Measurements from ENCODE around the gene SRP14. TPM values are rescaled to one million over a fixed set of nuclear protein-coding genes. Genes with fewer than 3 reads are reported as not detected.
"Not testable (repeated sequence)": the region's sequence is repeated elsewhere in the genome, so short reads cannot be mapped to it uniquely, and the experiment has no call there.

The SRP14 gene
- polyA plus RNA-seq, 4 donors, result 477 to 639 (median 543) TPM

DNA sequence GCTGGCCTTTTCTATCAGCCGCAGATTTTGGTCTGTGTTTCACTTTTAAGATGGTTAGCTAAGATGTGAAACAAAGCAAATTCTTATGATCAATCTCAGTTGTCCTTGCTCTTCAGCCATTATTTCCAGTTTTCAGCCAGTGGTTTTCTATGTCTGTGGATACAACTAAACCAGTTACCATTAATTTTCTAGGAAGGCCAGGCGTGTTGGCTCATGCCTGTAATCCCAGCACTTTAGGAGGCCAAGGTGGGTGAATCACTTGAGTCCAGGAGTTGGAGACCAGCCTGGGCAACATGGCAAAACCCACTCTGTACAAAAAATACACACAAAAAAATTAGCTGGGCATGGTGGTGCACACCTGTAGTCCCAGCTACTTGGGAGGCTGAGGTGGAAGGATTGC lies 42.8 kb downstream of the SRP14 start:
- DNase-seq (ENCODE audit: low read depth in 4 of 4, low spot score in 3 of 4), result not testable (repeated sequence)

DNA sequence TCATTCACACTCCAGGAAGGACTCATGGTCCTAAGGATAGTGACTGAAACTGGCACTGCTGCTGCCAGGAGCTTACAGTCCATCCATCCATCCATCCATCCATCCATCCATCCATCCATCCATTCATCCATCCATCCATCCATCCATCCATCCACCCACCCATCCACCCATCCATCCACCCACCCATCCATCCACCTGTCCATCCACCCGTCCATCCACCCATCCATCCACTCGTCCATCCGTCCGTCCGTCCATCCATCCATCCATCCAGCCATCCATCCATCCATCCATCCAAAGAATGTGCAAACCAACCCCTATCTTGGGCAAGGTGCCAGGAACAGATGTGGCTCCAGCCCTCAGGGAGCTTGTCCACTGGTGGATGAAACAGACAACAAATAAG lies 46.0 kb downstream of the SRP14 start:
- DNase-seq (ENCODE audit: low read depth in 4 of 4, low spot score in 3 of 4), result not testable (repeated sequence)

DNA sequence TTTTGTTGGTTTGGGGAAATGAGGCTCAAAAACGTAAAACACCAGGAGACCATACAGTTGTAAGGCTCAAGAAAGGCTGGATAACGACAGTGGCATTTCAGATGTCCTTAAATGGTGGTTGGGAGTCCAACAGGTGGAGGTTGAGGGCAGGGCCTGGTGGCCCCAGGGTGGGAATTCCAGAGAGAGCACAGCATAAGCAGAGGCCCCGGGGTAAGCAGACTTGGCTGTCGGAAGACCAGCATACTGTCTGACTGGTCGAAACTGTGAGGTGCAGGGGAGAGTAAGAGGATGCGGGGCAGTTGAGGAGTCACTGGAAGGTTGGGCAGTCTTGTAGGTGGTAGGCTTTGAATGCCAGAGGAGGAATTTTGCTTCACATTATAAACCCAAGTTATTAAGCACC lies 48.3 kb downstream of the SRP14 start:
- DNase-seq (ENCODE audit: low read depth in 4 of 4, low spot score in 3 of 4), result no peak

DNA sequence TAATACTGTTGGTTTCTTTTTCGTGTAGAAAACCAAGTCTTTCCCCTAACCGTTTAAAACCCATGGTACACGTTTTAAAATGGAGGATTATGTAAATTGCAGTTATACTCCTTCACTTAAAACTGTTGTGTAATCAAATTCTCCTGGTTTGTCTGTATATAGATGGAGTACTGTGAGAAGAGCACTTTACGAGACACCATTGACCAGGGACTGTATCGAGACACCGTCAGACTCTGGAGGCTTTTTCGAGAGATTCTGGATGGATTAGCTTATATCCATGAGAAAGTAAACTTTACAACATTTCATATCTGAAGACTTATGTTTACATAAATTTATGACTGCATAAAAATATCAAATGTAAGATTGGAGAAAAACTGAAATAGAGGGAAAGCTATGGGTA lies 51.2 kb downstream of the SRP14 start:
- DNase-seq (ENCODE audit: low read depth in 4 of 4, low spot score in 3 of 4), result no peak

Other genes starting within 250 kb of the SRP14 start
- 10 to 100 TPM in 3 of 4 donors, 1 to 10 TPM in 1; 4.8 to 15.7 (median 13.9) TPM for gene GPR176, start 118.9 kb downstream of the SRP14 start, polyA plus RNA-seq (ENCODE audit: insufficient read length in 4 of 4)
- gene EIF2AK4, start 105.1 kb downstream of the SRP14 start, polyA plus RNA-seq (ENCODE audit: insufficient read length in 4 of 4), result 10 to 100 TPM; 54.4 to 68.3 (median 54.8) TPM
- 10 to 100 TPM; 22.2 to 46.7 (median 37.1) TPM for gene BMF, start 69.7 kb upstream of the SRP14 start, polyA plus RNA-seq (ENCODE audit: insufficient read length in 4 of 4)
- 10 to 100 TPM; 27.0 to 33.2 (median 31.6) TPM for gene BUB1B, start 121.9 kb upstream of the SRP14 start, polyA plus RNA-seq (ENCODE audit: insufficient read length in 4 of 4)
- 1 to 10 TPM in 3 of 4 donors, under 1 TPM in 1; 0.67 to 8.4 (median 6.0) TPM for gene PAK6, start 199.9 kb upstream of the SRP14 start, polyA plus RNA-seq (ENCODE audit: insufficient read length in 4 of 4)
- under 1 TPM in 1 of 4 donors, not detected in 3; 0.17 TPM for gene ANKRD63, start 243.9 kb upstream of the SRP14 start, polyA plus RNA-seq (ENCODE audit: insufficient read length in 4 of 4)